IPS-11a (cell line): Measurements from ENCODE around the gene DYSF.

Experiments used
- H3K4me3 ChIP-seq: one replicate; pipeline ENCODE4 v1.5.1; 2013; ENCODE audit warnings: low read depth, low read length, control low read depth

The DYSF gene

DNA sequence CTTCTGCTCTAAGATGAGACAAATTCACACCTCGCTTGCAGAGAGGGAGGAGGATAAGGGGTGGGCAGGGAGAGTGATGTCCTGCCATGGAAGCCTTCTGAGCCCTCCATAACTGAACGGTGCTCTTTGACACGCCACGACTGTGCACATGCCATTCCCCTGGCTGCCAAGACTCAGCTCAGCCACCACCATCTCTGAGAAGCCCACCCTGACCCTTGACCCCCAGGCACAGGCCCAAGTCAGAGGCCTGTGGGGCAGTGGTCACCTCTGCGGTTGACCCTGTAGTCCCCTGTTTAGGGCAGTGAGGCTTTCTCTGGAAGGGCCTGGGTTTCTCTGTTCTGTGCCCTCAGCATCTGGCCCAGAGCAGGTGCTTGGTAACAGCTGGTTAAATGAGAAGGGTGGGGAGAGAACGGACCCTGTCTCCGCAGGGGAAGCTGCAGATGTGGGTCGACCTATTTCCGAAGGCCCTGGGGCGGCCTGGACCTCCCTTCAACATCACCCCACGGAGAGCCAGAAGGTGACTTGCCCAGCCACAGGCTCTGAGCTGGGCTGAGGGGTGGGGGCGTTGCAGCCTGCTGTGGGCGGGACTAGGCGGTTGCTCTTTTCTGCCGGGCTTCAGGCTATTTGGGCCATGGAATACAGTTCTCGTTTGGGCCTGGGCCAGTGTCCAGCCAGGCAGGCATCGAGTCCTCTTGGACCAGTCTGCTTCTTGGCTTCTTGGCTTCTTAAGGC is 215.1 kb downstream of the DYSF start:
- H3K4me3 ChIP-seq, result no peak overlapping the region

DNA sequence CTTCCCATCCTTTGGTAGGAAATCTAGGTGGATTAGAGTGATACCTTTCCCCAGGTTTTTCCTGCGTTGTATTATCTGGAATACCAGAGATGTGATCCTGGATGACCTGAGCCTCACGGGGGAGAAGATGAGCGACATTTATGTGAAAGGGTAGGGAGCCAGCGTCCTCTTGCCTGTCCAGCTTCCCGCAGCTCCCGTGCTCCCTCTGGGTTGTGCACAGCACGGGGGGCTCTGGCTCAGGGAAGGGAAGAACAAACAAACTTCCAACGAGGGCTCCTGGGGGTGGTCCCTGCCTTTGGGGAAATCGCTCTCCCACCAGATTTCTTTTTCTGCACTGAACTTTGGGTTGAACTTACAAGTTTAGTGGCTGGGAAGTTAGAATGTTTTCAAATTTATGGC is 215.7 kb downstream of the DYSF start:
- H3K4me3 ChIP-seq, result no peak overlapping the region

DNA sequence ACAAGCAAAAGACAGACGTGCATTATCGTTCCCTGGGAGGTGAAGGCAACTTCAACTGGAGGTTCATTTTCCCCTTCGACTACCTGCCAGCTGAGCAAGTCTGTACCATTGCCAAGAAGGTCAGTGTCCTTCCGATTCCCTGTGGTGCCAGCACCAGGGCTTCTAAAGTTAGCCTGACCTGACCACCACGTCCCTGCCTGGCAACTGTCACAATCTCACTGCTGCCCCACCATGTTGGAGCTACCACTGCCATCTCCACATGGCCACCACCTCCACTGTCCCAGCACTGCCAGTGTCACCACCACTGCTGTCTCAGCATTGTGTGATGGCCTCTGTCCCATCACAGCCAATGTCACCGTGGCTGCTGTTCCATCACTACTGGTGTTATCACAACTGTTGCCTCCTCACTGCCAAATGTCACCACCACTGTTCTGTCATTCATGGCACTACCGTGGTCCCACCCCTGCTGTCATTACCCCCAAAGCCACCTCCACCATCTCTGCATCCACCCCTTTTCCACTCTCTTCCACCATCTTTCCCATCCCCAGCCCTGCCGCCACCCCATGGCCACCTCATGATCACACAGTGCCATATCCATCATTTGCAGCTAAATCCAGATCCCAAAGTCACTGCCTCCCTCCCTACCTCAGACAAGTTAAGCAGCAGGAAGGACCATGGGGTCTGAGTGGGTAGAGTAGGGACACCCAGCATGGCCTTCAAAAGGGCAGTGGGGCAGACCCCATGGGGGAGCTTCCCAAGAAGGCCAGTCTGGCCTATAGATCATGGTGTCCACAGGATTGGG is 216.5 kb downstream of the DYSF start:
- no peak overlapping the region for H3K4me3 ChIP-seq

DNA sequence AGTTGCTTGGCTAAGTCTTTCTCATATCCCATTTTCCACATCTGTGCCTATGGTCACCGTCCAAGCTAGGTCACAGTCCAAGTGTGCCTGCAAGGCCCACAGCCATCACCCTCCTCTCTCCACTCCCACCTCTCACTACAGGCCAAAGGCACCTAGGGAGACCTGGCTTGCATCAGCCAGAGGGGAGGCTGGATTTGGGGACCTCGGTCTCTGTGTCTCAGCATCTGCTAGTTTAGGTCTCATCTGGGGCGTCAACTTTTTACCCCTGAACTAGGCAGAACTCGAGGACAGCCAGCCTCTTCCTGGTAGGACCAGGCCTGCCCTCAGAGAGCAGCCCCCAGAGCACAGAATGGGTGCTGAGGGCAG is 217.1 kb downstream of the DYSF start:
- no peak overlapping the region for H3K4me3 ChIP-seq

DNA sequence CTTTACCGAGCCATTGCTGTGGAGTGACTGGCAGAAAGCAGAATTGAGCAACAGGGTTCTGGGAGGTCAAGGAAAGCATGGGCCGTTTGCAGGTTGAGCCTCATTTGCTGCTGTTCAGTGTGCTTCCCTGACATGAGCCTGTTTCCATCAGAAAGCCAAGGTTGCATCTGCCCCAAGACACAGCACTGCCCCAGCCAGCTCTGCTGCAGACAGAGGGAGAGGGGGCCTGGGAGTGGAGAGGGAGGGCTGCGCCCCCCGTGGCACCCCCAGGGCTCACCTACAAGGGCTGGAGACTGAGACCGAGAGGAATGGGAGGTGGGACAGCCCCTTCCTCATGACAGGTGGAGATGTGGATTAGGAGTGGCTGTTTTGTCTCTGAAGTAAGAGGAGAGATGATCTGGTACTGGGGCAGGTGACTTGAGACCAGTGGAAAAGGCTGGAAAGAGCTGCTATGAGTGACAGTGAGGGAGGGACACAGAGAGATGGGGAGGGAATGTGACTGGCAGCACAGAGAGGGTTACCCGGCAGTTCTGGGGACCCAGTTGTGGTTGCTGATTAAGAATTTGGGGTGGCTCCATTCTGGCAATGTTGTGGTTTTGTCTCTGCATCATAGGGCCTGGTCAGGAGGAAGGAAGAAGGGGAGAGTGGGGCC is 218.0 kb downstream of the DYSF start:
- no peak overlapping the region for H3K4me3 ChIP-seq

DNA sequence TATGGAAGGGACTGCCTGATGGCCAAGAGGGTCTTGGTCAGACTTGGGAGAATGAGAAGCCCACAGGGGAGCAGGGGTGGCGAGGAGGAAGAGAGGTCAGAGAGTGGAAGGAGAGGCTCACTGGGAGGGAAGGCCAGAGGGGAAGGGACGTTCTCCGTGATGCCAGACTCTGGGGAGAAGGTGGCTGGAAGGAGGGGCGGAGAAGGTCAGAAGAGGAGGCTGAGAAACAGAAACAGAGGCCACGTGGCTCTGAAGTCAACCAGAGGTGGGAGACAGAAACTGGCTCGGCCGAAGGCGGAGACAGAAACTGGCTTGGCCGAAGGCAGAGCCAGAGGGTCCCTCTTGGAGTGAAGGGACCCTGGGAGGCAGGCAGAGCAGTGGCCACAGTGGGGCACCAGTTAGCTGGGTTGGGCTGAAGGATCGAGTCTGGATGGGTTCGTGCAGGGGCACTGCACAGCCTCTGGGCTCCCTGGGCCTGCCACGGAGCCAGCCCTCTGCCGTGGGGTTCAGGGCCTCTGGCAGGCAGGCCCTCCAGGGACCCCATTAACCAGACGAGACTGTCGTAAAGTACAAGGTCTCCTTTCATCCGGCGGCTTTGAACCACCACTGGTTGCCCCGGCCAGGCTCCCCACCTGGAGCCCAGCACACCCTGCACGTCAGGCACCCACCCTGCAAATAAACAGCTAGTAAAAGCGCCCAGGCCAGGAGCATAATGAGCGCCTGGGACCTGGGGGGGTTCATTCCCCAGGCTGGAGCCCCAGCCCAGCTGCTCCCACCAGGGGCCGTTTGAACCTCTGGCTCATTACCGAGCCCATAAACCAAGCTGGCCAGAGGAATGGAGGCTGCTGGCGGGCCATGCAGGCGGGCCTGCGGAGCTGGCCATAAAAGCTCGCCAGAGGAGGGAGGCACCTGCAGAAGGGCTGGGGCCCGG is 218.8 kb downstream of the DYSF start:
- no peak overlapping the region for H3K4me3 ChIP-seq

DNA sequence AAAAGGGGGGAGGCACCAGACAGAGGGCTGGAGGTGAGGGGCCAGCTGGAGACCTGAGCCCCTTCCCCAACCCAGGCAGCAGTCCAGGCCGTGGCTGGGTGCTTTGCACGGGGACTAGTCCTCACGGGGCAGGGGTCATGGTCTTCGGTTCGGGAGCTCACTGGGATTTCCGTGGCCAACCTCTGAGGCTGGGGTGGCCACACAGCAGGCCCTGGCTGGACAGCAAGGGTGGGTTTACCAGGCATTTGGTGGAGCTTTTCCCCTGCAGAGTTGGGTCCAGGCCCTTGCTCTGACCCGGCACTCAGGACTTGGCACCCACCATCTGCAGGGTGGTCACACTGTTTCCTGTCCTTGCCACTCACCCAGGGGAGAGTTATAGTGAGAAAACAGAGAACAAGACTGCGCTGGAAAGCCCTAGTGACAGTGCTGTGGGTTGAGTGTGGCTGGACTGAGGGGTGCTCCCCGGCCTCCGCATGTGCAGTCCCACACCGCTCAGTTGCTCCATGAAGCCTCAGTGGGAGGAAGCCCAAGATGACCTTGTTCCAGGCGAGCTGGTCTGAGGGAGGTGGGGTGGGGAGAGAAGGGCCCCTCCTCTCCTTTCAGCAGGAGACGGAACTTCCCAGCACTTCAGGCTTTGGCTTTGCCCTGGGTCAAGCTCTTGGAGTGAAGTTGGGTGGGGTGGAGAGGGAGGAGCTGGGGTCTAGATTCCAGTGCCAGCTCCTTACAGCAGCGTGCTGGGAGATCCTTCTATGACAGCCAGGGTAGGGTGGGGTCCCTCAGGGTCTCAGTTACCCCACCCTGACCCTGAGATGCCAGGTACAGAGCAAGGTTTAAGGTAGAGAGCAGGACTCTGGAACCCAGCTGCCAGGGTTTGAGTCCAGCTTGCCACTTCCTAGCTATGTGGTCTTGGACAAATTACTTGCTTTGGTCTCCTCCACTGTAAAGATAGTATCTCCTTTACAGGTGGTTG is 219.8 kb downstream of the DYSF start:
- no peak overlapping the region for H3K4me3 ChIP-seq

DNA sequence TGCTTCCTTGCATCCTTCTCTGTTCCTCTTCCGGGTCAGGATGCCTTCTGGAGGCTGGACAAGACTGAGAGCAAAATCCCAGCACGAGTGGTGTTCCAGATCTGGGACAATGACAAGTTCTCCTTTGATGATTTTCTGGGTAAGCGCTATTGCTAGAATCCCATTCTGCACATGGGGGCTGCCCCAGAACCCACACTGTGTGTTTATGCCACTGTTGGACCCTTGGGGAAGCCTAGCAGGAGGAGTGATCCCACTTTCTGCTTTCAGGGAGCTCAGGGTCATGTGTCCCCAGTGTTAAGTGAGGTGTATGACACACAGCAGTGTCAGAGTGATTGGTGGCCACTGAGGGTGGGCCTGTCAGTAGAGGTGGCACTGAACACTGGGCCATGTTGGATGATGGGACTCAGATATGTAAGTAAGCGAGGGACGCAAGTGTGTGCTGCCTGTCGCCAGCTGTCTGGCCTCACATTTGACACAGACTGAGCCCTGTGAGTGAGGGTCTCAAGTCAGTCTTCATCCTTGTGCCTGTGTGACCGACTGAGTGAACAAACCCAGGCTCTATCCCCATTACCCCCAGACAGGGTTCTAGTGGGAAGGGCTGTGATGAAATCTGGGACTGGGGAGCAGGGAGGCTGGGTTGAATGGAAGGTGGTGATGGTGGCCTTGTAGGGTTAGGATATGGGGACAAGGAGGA is 220.9 kb downstream of the DYSF start:
- no peak overlapping the region for H3K4me3 ChIP-seq

DNA sequence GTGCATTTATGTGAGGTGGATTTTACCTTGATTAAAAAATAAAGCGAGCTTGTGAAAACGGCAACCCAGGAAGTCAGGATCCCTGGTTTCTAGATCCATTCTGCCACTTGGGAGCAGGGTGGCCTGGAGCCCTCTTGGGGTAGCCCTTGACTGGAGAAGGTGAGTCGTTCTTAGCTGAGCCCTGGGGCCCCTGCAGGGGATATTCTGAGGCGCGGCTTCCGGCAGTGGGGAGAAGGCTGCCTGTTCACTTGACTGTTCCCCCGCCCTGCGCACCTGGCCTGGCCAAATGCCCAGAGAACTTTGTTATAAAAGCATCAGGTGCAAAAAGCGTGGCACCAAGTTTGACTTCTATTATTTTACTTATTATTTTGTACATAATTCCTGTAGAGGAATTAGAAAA is 221.9 kb downstream of the DYSF start:
- H3K4me3 ChIP-seq, result no peak overlapping the region

DNA sequence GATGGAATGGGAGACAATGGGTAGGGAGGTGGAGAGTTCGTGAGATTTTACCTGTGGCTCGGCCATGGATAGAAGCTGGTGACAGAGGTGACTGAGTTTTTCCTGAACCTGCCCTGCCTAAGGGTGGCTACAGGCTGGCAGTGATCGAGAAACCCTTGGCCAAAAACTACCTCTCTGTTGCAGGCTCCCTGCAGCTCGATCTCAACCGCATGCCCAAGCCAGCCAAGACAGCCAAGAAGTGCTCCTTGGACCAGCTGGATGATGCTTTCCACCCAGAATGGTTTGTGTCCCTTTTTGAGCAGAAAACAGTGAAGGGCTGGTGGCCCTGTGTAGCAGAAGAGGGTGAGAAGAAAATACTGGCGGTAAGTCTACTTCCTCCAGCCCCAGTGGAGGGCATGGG is 225.5 kb downstream of the DYSF start:
- no peak overlapping the region for H3K4me3 ChIP-seq

DNA sequence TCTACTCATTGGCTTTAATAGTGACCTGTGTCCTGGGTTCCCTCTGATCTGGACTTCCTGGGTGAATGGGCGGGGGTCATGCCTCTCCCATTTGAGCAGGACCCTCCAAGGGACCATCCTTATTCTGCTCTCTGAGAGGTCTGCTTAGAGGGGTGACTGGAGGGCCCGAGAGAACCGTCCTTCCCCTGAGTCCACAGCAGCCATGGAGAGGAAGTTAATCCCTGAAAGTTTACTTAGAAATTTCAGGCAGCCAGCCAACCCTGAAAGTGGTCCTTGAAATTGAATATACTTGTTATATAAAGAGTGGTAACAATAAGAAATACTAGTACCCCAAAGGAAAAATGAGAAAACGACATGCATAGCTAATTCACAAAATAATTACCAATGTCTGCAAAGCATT is 226.1 kb downstream of the DYSF start:
- no peak overlapping the region for H3K4me3 ChIP-seq

DNA sequence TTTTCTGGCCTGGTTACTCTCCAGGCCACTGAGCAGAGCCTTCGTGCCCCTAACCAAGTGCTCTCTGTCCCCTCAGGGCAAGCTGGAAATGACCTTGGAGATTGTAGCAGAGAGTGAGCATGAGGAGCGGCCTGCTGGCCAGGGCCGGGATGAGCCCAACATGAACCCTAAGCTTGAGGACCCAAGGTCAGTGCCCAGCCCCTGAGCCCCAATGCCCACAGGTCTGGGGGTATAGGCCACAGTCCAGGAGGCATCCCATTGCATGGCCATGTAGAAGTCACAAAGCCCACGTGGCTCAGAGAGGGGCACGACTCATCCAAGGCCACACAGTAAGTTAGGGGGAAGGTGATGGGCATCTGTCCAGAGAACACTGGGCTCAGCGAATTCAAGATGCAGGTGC is 227.6 kb downstream of the DYSF start:
- no peak overlapping the region for H3K4me3 ChIP-seq

DNA sequence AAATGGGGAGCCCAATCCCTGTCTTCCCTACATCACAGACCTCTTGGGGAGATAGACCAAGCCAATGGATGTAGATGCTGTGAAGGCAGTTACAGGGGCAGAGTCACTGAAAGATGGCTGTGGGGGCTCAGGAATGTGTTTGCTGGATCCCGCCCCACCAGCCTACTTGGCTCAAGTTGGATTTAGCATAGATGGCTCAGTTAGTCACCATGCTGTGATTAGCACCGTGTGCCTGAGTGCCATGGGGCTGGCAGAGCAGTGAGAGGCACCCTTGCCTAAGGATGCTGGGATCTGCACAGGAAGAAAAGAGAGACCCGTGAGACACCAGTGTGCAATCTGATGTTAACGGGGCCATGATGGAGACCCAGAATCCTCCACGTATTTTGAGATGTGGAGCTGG is 228.3 kb downstream of the DYSF start:
- no peak overlapping the region for H3K4me3 ChIP-seq

DNA sequence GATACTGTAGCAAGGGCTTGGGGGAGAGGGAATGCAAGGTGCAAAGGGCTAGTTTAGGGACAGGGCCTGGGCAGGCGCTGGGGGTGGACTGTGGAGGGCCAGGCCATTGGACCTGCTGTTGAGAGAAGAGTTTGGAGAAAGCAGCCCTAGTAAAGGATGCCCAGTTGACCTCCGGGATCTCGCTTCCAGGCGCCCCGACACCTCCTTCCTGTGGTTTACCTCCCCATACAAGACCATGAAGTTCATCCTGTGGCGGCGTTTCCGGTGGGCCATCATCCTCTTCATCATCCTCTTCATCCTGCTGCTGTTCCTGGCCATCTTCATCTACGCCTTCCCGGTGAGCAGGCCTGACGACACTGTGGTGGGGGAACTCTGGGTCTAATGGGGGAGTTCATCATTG is 229.0 kb downstream of the DYSF start:
- H3K4me3 ChIP-seq, result no peak overlapping the region

DNA sequence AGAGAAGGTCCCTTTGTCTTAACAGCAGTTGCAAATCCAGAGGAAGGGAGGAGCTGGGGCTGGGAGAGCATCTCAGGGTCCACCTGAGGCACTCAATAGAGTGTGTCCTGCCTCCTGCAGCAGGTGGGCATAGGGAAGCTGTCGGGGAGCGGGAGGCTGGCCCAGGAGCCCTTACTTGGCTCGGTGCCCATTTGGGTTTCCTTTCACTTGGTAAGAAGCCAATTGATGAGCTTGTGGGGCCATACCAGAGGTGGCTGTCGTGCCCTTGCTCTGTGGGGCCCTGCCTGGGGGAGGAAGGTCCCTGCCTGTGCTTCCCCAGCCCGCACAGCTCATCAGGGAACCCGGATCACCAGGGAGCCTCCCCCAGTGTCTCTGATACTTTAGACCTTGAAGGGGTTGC is 229.7 kb downstream of the DYSF start:
- H3K4me3 ChIP-seq, result no peak overlapping the region

DNA sequence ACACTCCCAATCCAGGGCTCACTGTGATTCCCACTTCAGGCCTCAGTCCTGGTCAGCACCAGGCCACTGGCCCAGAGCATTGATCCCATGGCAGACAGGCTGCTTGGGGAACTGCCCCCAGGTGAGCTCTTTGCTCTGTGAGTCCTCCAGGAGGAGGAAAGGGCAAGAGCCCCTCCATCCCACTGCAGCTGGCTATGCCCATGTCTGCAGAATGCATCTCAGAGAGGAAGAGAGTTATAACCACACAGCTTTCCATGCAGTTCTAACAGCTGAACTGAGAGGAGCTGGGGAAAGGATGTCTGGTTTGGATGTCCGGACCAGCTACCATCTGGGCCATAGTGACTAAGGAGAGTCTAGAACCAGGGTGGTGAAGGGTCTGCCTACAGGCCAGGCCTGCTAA is 230.3 kb downstream of the DYSF start:
- H3K4me3 ChIP-seq, result no peak overlapping the region

DNA sequence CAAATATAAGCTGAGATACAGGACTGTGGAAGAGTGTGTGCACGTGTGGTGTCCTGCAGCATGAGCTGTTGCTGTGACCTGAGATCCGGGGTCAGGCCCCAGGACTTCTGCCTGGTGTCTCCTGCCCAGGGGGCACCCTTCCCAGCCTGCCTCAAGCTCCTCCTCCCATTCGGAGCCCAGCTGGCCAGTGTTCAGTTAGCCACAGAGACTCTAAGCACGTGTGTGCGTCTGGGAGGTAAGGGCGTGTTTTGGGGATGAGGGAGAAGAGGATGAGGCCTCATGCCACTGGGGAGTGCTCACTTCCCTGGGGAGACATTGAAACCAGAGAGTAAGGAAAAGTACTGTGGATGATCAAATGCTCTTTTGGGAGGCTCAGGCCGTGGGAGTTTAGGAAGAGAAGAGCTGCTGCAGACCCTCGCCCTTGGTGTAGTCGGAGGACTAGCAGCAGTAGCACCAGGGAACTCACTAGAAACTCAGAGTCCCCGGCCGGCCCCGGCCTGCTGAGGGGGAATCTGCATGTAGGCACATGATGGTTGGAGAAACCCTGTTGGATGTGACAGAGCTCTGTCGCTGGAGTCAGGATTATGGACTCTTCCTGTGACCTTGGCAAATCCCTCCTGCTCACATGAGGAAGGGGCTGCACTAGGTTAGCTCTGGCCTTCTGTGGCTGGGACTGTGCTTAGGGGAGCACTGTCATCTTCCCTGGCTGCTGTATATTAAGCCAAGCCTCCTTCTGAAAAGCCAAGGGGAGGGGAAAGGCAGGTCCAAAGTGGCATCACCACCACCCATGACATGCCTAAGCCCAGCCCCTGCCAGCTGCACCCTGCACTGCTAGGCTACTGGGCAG is 231.1 kb downstream of the DYSF start:
- no peak overlapping the region for H3K4me3 ChIP-seq

DNA sequence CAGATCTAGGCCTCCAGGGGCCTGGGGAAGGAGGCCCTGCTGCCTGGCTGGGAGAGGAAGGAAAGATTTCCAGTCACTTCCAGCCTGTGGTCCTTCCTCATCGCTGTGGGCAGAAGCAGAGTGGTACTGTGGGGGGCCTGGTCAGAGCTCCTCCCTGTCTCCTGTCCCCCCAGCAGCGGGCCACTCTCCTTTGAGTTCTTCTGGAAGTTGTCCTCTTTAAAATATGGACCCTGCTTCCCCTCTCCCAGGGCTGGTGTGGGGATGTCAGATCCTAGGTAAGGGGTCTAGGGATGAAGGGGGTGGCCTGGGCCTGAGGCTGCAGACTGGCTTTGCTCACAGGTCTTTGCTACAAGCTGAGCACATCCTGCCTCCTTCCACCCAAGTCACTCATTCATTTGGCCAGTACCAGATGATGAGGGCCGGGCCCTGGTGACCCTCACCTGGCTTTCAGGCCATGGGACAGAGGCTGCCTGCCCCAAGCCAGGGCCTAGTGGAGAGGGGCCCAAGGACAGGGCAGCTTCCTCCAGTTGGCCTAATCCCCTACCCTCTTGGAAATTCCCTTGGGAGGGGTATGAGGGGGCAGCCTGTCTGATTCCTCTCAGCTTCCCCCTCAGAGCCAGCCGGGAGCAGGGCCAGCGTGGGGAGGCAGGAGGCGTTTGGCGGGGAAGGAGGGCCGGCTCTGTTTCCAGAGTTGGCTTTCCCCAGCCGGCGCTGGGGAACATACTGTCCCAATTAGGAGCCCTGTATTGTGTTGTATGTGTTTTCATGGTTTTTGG is 231.9 kb downstream of the DYSF start:
- H3K4me3 ChIP-seq, result no peak overlapping the region
